GM19240 (cell line): ENCODE results near the gene CRB2.

Experiments used
- DNase-seq: peaks from one replicate; pipeline ENCODE4 v3.0.0; 2011; ENCODE audit warnings: low spot score; ENCODE audit not compliant: insufficient read length

Gene CRB2

GRCh38 chr9:123402981-123403509 lies 47.0 kb downstream of the CRB2 start:
- no peak for DNase-seq

GRCh38 chr9:123406016-123406415 lies 50.0 kb downstream of the CRB2 start:
- no peak for DNase-seq

- DNase-seq: no peak
These were observed 50.8 kb downstream of the CRB2 start for GRCh38 chr9:123406691-123407216.

- DNase-seq: no peak
These were observed 51.3 kb downstream of the CRB2 start for GRCh38 chr9:123407217-123407851.

GRCh38 chr9:123408313-123409262 lies 52.6 kb downstream of the CRB2 start:
- DNase-seq: no peak

GRCh38 chr9:123410281-123410910 lies 54.4 kb downstream of the CRB2 start:
- no peak for DNase-seq

- no peak for DNase-seq
These were observed 55.2 kb downstream of the CRB2 start for GRCh38 chr9:123411191-123411590.

GRCh38 chr9:123411636-123412035 lies 55.6 kb downstream of the CRB2 start:
- no peak for DNase-seq

- DNase-seq: no peak
These were observed 56.3 kb downstream of the CRB2 start for GRCh38 chr9:123412171-123412820.

GRCh38 chr9:123414204-123414603 lies 58.2 kb downstream of the CRB2 start:
- no peak for DNase-seq

- no peak for DNase-seq
These were observed 59.2 kb downstream of the CRB2 start for GRCh38 chr9:123414936-123415930.

- no peak for DNase-seq
These were observed 60.2 kb downstream of the CRB2 start for GRCh38 chr9:123416176-123416575.

GRCh38 chr9:123417289-123418051 lies 61.5 kb downstream of the CRB2 start:
- DNase-seq: no peak

- DNase-seq: no peak
These were observed 62.0 kb downstream of the CRB2 start for GRCh38 chr9:123418052-123418430.

- DNase-seq: no peak
These were observed 62.5 kb downstream of the CRB2 start for GRCh38 chr9:123418506-123418905.

GRCh38 chr9:123419091-123419490 lies 63.1 kb downstream of the CRB2 start:
- no peak for DNase-seq

- no peak for DNase-seq
These were observed 64.0 kb downstream of the CRB2 start for GRCh38 chr9:123419721-123420591.

- DNase-seq: no peak
These were observed 64.7 kb downstream of the CRB2 start for GRCh38 chr9:123420592-123421111.
